Lung (tissue), 12 donors: ENCODE measurements around the gene MINDY4. TPM values are rescaled to one million over a fixed set of nuclear protein-coding genes. Genes with fewer than 3 reads are reported as not detected.

ENCODE experiments used
- ATAC-seq: fragments of 200-7000 bp; cut with Tn5 transposase; one replicate; pipeline ENCODE4 v1.9.1; 2020; ENCODE audit warnings: moderate number of reproducible peaks; ENCODE audit not compliant: insufficient read depth, low FRiP score
- DNase-seq, 3 donors: peaks; one replicate each; pipeline ENCODE4 v3.0.0-alpha.2; 2013 to 2017
- H3K27ac ChIP-seq, 2 donors: one replicate each; pipeline ENCODE4 v1.5.1; 2013; ENCODE audit warnings: mild to moderate bottlenecking in 2 of 2, moderate library complexity in 2 of 2, control low read depth in 1 of 2, inconsistent platforms in 1 of 2, low read depth in 1 of 2, low read length in 1 of 2
- H3K27me3 ChIP-seq, 3 donors: one replicate each; pipeline ENCODE4 v1.5.1; 2013; ENCODE audit warnings: low read length in 2 of 3; ENCODE audit not compliant: control insufficient read depth in 3 of 3, insufficient read depth in 3 of 3
- H3K36me3 ChIP-seq, 4 donors: one replicate each; pipeline ENCODE4 v1.5.1; 2013; ENCODE audit warnings: low read length in 4 of 4, mild to moderate bottlenecking in 1 of 4, moderate library complexity in 1 of 4; ENCODE audit not compliant: control insufficient read depth in 4 of 4, insufficient read depth in 4 of 4
- H3K4me1 ChIP-seq, 5 donors: one replicate each; pipeline ENCODE4 v1.5.1; 2013; ENCODE audit warnings: low read length in 5 of 5, mild to moderate bottlenecking in 2 of 5, moderate library complexity in 1 of 5; ENCODE audit not compliant: control insufficient read depth in 5 of 5, insufficient read depth in 5 of 5
- H3K4me3 ChIP-seq: one replicate; pipeline ENCODE4 v1.5.1; 2013; ENCODE audit warnings: mild to moderate bottlenecking, control low read depth, moderate library complexity
- H3K9ac ChIP-seq, 2 donors: one replicate each; pipeline ENCODE4 v1.5.1; 2013; ENCODE audit warnings: low read length in 2 of 2, control low read depth in 1 of 2; ENCODE audit not compliant: insufficient read depth in 1 of 2
- H3K9me3 ChIP-seq, 4 donors: one replicate each; pipeline ENCODE4 v1.5.1; 2013; ENCODE audit warnings: low read length in 3 of 4, mild to moderate bottlenecking in 1 of 4, moderate library complexity in 1 of 4; ENCODE audit not compliant: control insufficient read depth in 4 of 4, insufficient read depth in 3 of 4
- WGBS, 2 donors: extraction: QIAGEN DNeasy Blood & Tissue Kit; methylation state at CpG; one replicate each; pipeline ENCODE4 v1.1.7; 2013; 5-methylcytosine and 5-hydroxymethylcytosine counted together
- polyA plus RNA-seq, 2 donors: library from polyadenylated mRNA; stranded (reverse); fragments of 200-250 nt; gene quantifications; one replicate each; pipeline ENCODE4 v1.2.1, GENCODE V29; 2013
- total RNA-seq, 2 donors: library from RNA; depleted of rRNA in 1 of 2; stranded (reverse); fragments of >200 nt in 1 of 2; gene quantifications; one replicate each; pipeline ENCODE4 v1.2.1, GENCODE V29; 2014 to 2021
- TF ChIP-seq, protein P1 (sequence below): IDR thresholded peaks from 2 replicates; pipeline ENCODE4 v1.5.1; 2012; ENCODE audit warnings: mild to moderate bottlenecking; ENCODE audit errors: control extremely low read depth, extremely low read depth
- donor health status: control.
- donor health status: control.
- donor health status: Bipolar disorder and iron deficiency.
- donor health status: healthy.
- donor health status: DM: yes; HTN: yes; CAD: no.

MINDY4 gene
- total and polyA plus RNA-seq, 4 donors: 5.0 to 24.1 (median 10.7) TPM

DNA sequence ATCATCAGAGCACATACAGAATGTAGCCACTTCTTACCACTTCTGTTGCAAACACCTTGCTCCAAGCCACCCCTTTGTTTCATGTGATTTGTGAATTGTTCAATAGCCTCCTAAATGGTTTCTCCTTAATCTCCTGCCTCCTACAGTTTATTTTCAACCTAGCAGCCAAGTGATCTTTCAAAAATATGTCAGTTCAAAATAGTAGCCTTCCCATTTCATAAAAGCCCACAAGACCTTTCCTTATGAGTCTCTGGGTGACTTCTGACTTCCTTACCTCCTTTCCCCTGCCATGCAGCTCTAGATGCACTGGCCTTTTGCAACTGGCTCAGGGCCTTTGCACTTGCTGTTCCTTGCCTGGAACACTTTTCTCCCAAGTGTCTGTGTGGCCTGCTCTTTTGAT, 4.8 kb downstream of the MINDY4 start:
- Histone ChIP-seq H3K9ac (no peak overlapping the region), H3K4me1 (peaks cover 0 to 10% (median 6%) of the 10 kb centered on the region in 5 donors), H3K9me3 (no peaks in the 10 kb centered on the region), H3K4me3 (no peak overlapping the region), H3K36me3 (peaks cover 0 to 12% (median 7%) of the 10 kb centered on the region in 4 donors), H3K27ac (no peak overlapping the region), H3K27me3 (no peaks in the 10 kb centered on the region)
- TF ChIP-seq, protein P1, sequence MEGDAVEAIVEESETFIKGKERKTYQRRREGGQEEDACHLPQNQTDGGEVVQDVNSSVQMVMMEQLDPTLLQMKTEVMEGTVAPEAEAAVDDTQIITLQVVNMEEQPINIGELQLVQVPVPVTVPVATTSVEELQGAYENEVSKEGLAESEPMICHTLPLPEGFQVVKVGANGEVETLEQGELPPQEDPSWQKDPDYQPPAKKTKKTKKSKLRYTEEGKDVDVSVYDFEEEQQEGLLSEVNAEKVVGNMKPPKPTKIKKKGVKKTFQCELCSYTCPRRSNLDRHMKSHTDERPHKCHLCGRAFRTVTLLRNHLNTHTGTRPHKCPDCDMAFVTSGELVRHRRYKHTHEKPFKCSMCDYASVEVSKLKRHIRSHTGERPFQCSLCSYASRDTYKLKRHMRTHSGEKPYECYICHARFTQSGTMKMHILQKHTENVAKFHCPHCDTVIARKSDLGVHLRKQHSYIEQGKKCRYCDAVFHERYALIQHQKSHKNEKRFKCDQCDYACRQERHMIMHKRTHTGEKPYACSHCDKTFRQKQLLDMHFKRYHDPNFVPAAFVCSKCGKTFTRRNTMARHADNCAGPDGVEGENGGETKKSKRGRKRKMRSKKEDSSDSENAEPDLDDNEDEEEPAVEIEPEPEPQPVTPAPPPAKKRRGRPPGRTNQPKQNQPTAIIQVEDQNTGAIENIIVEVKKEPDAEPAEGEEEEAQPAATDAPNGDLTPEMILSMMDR: no peak
- ATAC-seq (no peak), DNase-seq (no peak)

DNA sequence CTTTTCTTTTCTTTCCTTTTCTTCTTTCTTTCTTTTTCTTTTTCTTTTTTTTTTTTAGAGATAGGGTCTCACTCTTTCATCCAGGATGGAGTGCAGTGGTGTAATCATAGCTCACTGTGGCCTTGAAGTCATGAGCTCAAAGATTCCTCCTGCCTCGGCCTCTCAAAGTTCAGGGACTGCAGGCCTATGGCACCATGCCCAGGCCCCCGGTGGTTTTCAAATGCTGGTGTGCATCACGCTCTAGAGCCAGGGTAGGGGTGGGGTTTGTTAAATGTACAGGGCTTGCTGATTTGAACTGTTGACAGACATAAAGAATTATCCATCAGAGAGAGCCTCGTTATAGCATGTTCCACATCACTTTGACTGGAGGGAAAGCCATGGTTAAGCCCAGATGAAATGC, 5.8 kb downstream of the MINDY4 start:
- no peak overlapping the region for H3K9ac ChIP-seq
- no peak overlapping the region for H3K4me3 ChIP-seq
- 78 to 84% methylated on average over 4 of the region's 4 CpGs for WGBS, 2 donors
- ATAC-seq (no peak), DNase-seq (no peak)
- no peak overlapping the region for H3K27ac ChIP-seq
- peaks cover 0 to 14% (median 8%) of the 10 kb centered on the region in 4 donors for H3K36me3 ChIP-seq
- H3K9me3 ChIP-seq: no peaks in the 10 kb centered on the region
- no peaks in the 10 kb centered on the region for H3K27me3 ChIP-seq
- H3K4me1 ChIP-seq: peaks cover 0 to 10% (median 6%) of the 10 kb centered on the region in 5 donors
- TF ChIP-seq, protein P1: no peak

DNA sequence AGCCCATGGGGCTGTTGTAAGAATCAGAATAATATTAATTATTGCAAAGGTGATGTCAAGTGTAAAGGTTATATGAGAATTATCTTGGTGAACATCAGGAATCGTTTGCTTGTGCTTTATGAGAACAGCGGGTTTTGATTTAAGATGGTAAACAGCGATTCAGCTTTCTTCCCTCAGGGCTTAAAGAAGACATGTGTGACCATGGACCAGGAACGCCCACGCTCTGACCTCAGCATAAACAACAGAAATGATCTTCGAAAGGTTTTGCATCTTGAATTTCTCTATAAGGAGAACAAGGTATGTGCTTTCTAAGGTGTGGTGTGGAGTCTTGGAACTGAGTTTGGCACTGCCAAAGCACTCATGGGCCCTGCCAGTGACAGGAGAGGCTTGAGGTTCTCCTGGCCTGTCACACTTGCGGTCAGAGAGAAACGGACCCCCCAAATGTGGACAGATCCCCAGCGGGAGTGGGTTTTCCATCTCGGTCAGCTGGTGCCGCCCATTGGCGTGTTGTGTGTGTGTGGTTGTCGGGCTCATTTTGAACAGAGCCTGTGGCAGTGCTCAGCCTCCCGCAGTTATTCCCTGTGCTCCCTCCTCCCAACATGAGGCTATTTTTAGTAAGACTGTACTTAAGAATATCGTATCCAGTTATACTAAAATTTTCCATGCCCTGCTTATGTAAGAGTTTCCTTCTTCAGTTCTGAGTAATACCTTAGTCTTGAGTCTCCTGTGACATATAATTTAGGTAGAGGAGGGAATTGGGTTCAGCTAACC, 7.2 kb downstream of the MINDY4 start:
- WGBS, 2 donors: 83 to 90% methylated on average over 15 of the region's 15 CpGs
- Histone ChIP-seq H3K27ac (peak overlapping the region; percentile 1 to 76), H3K9ac (no peak overlapping the region), H3K27me3 (no peaks in the 10 kb centered on the region), H3K4me1 (peaks cover 0 to 7% (median 0%) of the 10 kb centered on the region in 5 donors), H3K9me3 (no peaks in the 10 kb centered on the region), H3K4me3 (no peak overlapping the region), H3K36me3 (peaks cover 6 to 24% (median 14%) of the 10 kb centered on the region in 4 donors)
- peak; percentile 66 for ATAC-seq
- no peak for DNase-seq
- TF ChIP-seq, protein P1: no peak

DNA sequence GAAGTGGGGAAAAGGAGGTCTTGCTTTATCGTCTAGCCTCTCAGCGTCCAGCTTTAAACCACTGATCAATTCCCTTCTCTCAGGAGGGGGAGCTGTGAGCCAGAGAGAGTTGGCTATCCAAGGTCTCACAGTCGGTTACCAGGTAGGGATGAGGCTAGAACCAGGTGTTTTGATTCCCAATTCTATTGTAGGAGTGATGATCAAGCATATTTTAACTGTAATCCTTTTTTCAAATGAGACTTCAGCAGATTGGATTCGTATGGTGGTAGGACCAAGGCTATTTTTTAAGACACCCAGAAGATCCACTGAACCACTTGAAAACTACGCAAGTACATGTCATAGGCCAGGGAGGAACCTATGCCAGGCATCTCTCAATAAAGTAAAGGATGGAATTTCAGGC, 8.4 kb downstream of the MINDY4 start:
- peaks cover 0 to 7% (median 0%) of the 10 kb centered on the region in 5 donors for H3K4me1 ChIP-seq
- H3K9ac ChIP-seq: no peak overlapping the region
- no peak for ATAC-seq
- H3K27me3 ChIP-seq: no peaks in the 10 kb centered on the region
- peak overlapping the region in 1 of 2 donors; percentile 76 for H3K27ac ChIP-seq
- TF ChIP-seq, protein P1: no peak
- WGBS, 2 donors: 77 to 91% methylated on average over 5 of the region's 5 CpGs
- H3K9me3 ChIP-seq: no peaks in the 10 kb centered on the region
- peaks cover 6 to 21% (median 18%) of the 10 kb centered on the region in 4 donors for H3K36me3 ChIP-seq
- DNase-seq: no peak
- no peak overlapping the region for H3K4me3 ChIP-seq
